PC-3 (cell line): ENCODE data around the gene BEND5. TPM values are rescaled to one million over a fixed set of nuclear protein-coding genes. Genes with fewer than 3 reads are reported as not detected.

Experiments used
- ATAC-seq: fragments of 200-7000 bp; cut with Tn5 transposase; 2 replicates; pipeline ENCODE4 v1.9.1; 2020; ENCODE audit warnings: mild to moderate bottlenecking, moderate library complexity
- BruUV-seq: library from RNA; stranded (reverse); fragments of 400-500 nt; replicated peaks from 2 replicates; lab custom pipeline; 2021; lab: Mats Ljungman, UMichigan
- CTCF ChIA-PET: fragments of 300-600 bp; sonication (Branson Sonifier 250); formaldehyde crosslinking; loops from one replicate; lab custom pipeline; 2022; ENCODE audit warnings: antibody characterized with exemption; lab: Charles Lee
- POLR2A ChIA-PET: fragments of 300-600 bp; sonication (Branson Sonifier 250); formaldehyde crosslinking; loops from one replicate; lab custom pipeline; 2022; ENCODE audit warnings: antibody characterized with exemption; ENCODE audit not compliant: unreplicated experiment; lab: Charles Lee
- DNase-seq: peaks from one replicate; pipeline ENCODE4 v3.0.0-alpha.2; 2015
- H2AFZ ChIP-seq: fragments of 300-600 bp; sonication (generic); 2 replicates; pipeline ENCODE4 v1.6.0; 2016; ENCODE audit warnings: antibody characterized with exemption, low read length
- H3F3A ChIP-seq: fragments of 300-600 bp; sonication (generic); one replicate; pipeline ENCODE4 v1.6.0; 2017; ENCODE audit warnings: antibody characterized with exemption, low read length, control low read depth, mild to moderate bottlenecking; ENCODE audit not compliant: unreplicated experiment
- H3K27ac ChIP-seq: fragments of 300-600 bp; sonication (generic); 2 replicates; pipeline ENCODE4 v1.5.1; 2016; ENCODE audit warnings: mild to moderate bottlenecking, low read length
- H3K27me3 ChIP-seq: fragments of 300-600 bp; sonication (generic); 2 replicates; pipeline ENCODE4 v1.6.1; 2016; ENCODE audit warnings: low read length, mixed read lengths
- H3K36me3 ChIP-seq: fragments of 300-600 bp; sonication (generic); 2 replicates; pipeline ENCODE4 v1.6.1; 2016; ENCODE audit warnings: low read depth, mixed run types, low read length, mixed read lengths
- H3K4me1 ChIP-seq: fragments of 300-600 bp; sonication (generic); 2 replicates; pipeline ENCODE4 v1.5.1; 2016; ENCODE audit warnings: low read length; ENCODE audit not compliant: insufficient read depth
- H3K4me2 ChIP-seq: fragments of 300-600 bp; sonication (generic); 2 replicates; pipeline ENCODE4 v1.6.0; 2016; ENCODE audit warnings: low read length
- H3K4me3 ChIP-seq: fragments of 300-600 bp; sonication (generic); 2 replicates; pipeline ENCODE4 v1.5.1; 2016; ENCODE audit warnings: mild to moderate bottlenecking, low read length, mixed read lengths
- H3K79me2 ChIP-seq: fragments of 300-600 bp; sonication (generic); 2 replicates; pipeline ENCODE4 v1.6.1; 2017; ENCODE audit warnings: low read length, mixed read lengths
- H3K9ac ChIP-seq: fragments of 300-600 bp; sonication (generic); 2 replicates; pipeline ENCODE4 v1.6.0; 2016; ENCODE audit warnings: mild to moderate bottlenecking, low read length
- H3K9me2 ChIP-seq: fragments of 300-600 bp; sonication (generic); replicated peaks from 2 replicates; pipeline ENCODE4 v1.6.1; 2016; ENCODE audit warnings: mixed run types, low read length, mixed read lengths
- H3K9me3 ChIP-seq: fragments of 300-600 bp; sonication (generic); 2 replicates; pipeline ENCODE4 v1.6.1; 2016; ENCODE audit warnings: low read length, mixed read lengths
- H4K20me1 ChIP-seq: fragments of 300-600 bp; sonication (generic); 2 replicates; pipeline ENCODE4 v1.6.1; 2016; ENCODE audit warnings: low read length, mixed read lengths
- CTCF ChIP-seq: fragments of 300-600 bp; sonication (generic); conservative IDR thresholded peaks from 2 replicates; pipeline ENCODE4 v1.5.1; 2017; ENCODE audit warnings: antibody characterized with exemption, low read depth, mild to moderate bottlenecking, low read length
- EZH2 ChIP-seq: fragments of 300-600 bp; sonication (generic); IDR thresholded peaks from one replicate; pipeline ENCODE4 v1.6.1; 2017; ENCODE audit warnings: antibody characterized with exemption, mild to moderate bottlenecking, low read length; ENCODE audit not compliant: unreplicated experiment
- EZH2phosphoT487 ChIP-seq: fragments of 300-600 bp; sonication (generic); IDR thresholded peaks from 2 replicates; pipeline ENCODE4 v1.6.1; 2018; ENCODE audit warnings: mild to moderate bottlenecking, antibody characterized with exemption, low read length, borderline replicate concordance
- intact Hi-C: fragments of 100-400 bp; cut with micrococcal nuclease; formaldehyde crosslinking; loops from 2 replicates; pipeline ENCODE4 v1.9.0; 2023
- total RNA-seq: library from RNA; depleted of rRNA; stranded (reverse); fragments of >200 nt; gene quantifications from 2 replicates; pipeline ENCODE4 v1.2.3, GENCODE V29; 2014

Gene BEND5
- total RNA-seq, 1 experiment from 2014 or later: 3.1 TPM

GRCh38 chr1:48820491-48820890 lies 43.8 kb upstream of the BEND5 start:
- Histone ChIP-seq H2AFZ (no peak overlapping the region), H3K9me2 (no peaks in the 10 kb centered on the region), H3K4me3 (no peak overlapping the region), H3K9me3 (no peaks in the 10 kb centered on the region), H3K9ac (no peak overlapping the region), H4K20me1 (no peaks in the 10 kb centered on the region), H3F3A (no peaks in the 10 kb centered on the region), H3K27me3 (no peaks in the 10 kb centered on the region), H3K4me2 (no peak overlapping the region), H3K27ac (no peak overlapping the region), H3K4me1 (no peaks in the 10 kb centered on the region), H3K79me2 (no peaks in the 10 kb centered on the region), H3K36me3 (no peaks in the 10 kb centered on the region)
- no peak for TF ChIP-seq CTCF
- ChIA-PET CTCF (no interaction called here), POLR2A (no interaction called here)
- intact Hi-C loops: no loop called here
- BruUV-seq: no TSS peak
- DNase-seq (no peak), ATAC-seq (no peak)

- no peak overlapping the region for H3K4me3 ChIP-seq
- H2AFZ ChIP-seq: no peak overlapping the region
- intact Hi-C loops: loop anchor here (2.0 to 5.0 kb wide), 3 partner anchors 120 to 245 kb away; no protein-coding TSS in a partner anchor
- H3K36me3 ChIP-seq: no peaks in the 10 kb centered on the region
- ChIA-PET CTCF (interaction anchor here (0.6 to 1.6 kb wide), 6 partner anchors 52 to 245 kb away, joined by 3 to 47 read pairs (median 6); no protein-coding TSS in a partner anchor), POLR2A (no interaction called here)
- H3F3A ChIP-seq: no peaks in the 10 kb centered on the region
- DNase-seq: peak; percentile 73
- no peak overlapping the region for H3K4me2 ChIP-seq
- H4K20me1 ChIP-seq: no peaks in the 10 kb centered on the region
- H3K27me3 ChIP-seq: no peaks in the 10 kb centered on the region
- BruUV-seq: no TSS peak
- H3K9me3 ChIP-seq: no peaks in the 10 kb centered on the region
- H3K9ac ChIP-seq: no peak overlapping the region
- TF ChIP-seq EZH2phosphoT487 (no peak), CTCF (peak; percentile 91), EZH2 (no peak)
- ATAC-seq: peak; percentile 92
- no peak overlapping the region for H3K27ac ChIP-seq
- H3K9me2 ChIP-seq: no peaks in the 10 kb centered on the region
- H3K4me1 ChIP-seq: no peaks in the 10 kb centered on the region
- no peaks in the 10 kb centered on the region for H3K79me2 ChIP-seq
These were observed 40.9 kb upstream of the BEND5 start for GRCh38 chr1:48817505-48818114.

GRCh38 chr1:48810740-48811139 lies 34.0 kb upstream of the BEND5 start:
- no peaks in the 10 kb centered on the region for H3K36me3 ChIP-seq
- no peaks in the 10 kb centered on the region for H3K4me1 ChIP-seq
- ATAC-seq: no peak
- H3K27me3 ChIP-seq: no peaks in the 10 kb centered on the region
- no peak overlapping the region for H3K4me2 ChIP-seq
- no peak for TF ChIP-seq CTCF
- no peak for TF ChIP-seq EZH2
- no peak for TF ChIP-seq EZH2phosphoT487
- H3K4me3 ChIP-seq: no peak overlapping the region
- ChIA-PET POLR2A (no interaction called here), CTCF (no interaction called here)
- no peak overlapping the region for H2AFZ ChIP-seq
- no peaks in the 10 kb centered on the region for H3K79me2 ChIP-seq
- H4K20me1 ChIP-seq: no peaks in the 10 kb centered on the region
- H3K9me2 ChIP-seq: no peaks in the 10 kb centered on the region
- intact Hi-C loops: no loop called here
- no peak for DNase-seq
- no peaks in the 10 kb centered on the region for H3F3A ChIP-seq
- no peak overlapping the region for H3K9ac ChIP-seq
- H3K9me3 ChIP-seq: no peaks in the 10 kb centered on the region
- no peak overlapping the region for H3K27ac ChIP-seq
- no TSS peak for BruUV-seq
